T-helper 22 cell (primary cell): ENCODE data around the gene LCN1.
A peak's percentile ranks its signal among the peaks of the same experiment; 100 is the strongest.

Experiments
- DNase-seq: peaks from one replicate; pipeline ENCODE4 v3.0.0-alpha.2; 2020; ENCODE audit warnings: low read depth

Gene LCN1

DNA sequence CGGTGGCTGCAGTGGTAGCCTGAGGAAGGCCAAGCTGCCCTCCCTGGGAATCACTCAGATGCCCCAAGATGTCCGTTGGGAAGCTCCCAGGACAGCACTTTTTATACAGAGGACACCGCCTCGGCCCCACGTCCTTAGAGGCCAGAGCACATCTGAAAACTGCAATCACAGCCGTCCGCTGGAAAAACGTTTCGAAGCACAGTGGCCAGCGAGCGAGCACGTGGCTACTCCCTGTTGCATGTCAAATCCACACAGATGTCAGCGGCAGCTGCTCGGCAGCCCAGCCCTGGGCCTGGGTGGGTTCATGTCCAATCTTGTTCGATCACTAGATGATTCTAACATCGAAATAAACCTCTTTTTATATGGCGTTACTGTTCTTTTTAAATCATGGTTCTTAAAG lies 32.7 kb upstream of the LCN1 start:
- no peak for DNase-seq

GRCh38 chr9:135489188-135489906 lies 31.9 kb upstream of the LCN1 start:
- no peak for DNase-seq

GRCh38 chr9:135490166-135490870 lies 30.9 kb upstream of the LCN1 start:
- no peak for DNase-seq

DNA sequence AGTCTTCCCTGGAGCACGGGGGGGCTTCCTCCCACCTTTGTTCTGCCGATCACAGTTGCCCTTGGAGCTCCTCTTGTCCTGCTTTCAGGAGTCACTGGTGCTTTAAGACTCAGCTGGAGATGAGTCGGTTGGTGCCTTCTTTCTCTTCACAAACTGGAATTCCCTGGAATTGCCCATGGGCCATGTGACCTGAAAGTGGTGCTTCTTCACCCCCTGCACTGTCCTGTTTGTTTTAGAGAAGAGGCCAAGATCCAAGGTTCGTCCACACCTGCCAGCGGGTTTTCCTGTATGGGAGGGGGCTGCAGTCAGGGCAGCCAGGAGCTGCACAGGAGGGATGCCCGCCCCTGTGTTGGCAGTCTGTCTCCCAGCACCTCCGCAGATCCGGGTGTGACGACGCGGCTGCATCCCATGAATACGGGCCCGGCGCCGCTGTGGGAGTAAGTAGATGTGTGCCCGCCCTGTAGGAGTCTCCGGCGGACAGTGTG lies 30.2 kb upstream of the LCN1 start:
- no peak for DNase-seq

DNA sequence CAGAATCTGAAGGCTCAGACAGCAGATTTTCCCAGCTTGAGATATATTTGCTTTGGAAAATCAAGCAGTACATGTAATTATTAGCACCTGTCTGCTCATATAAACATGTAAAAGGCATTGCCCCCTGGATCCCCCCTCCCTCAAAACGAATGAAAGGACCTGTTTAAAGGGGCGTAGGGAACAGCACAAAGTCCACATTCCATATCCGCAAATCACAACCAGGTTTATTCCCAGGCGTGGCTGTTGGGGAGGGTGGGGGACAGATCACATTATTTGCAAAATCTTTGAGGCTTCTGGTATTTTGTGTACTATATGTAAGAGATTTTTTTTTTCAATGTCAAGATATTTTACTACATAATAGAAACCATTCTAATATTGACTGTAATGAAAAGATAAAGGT lies 29.5 kb upstream of the LCN1 start:
- DNase-seq, result no peak

DNA sequence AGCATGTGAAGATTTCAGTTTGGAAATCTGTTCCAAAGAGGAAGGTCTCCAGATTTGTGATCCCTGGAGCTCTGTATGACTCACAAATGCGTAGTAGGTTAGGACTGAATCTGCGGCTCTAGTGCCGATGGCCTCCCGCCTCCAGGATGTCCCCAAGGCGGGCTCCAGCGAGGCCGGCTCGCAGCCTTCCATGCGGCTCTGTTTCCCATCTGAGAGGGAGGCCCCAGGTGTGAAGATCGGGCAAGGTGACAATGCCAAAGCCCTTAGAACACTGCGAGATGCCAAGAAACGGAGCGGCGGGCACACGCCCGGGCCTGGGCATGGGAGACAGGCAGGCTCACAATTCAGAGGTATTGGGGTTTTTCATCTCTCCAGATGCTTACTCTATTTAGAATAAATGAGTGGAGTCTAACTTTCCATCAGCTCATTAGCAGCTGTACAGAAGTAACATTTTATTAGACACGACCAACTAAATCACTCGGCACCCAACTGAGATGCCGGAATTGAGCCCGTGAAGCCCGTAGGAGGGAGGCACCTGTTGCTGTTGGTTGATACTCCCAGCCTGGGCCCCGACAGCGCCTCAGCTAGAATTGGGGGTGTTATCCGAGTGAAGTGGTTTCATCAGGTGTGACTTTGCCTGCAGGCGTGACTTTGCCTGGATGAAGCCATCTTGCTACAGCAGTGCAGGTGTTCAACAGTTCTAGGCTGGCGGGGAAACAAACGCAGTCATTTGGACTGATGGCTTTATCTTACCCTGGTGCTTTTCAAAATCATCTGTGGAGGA lies 28.2 kb upstream of the LCN1 start:
- DNase-seq, result no peak

- DNase-seq, result no peak
Observed at GRCh38 chr9:135494791-135495559, 26.3 kb upstream of the LCN1 start.

GRCh38 chr9:135498381-135499126 lies 22.7 kb upstream of the LCN1 start:
- no peak for DNase-seq

DNA sequence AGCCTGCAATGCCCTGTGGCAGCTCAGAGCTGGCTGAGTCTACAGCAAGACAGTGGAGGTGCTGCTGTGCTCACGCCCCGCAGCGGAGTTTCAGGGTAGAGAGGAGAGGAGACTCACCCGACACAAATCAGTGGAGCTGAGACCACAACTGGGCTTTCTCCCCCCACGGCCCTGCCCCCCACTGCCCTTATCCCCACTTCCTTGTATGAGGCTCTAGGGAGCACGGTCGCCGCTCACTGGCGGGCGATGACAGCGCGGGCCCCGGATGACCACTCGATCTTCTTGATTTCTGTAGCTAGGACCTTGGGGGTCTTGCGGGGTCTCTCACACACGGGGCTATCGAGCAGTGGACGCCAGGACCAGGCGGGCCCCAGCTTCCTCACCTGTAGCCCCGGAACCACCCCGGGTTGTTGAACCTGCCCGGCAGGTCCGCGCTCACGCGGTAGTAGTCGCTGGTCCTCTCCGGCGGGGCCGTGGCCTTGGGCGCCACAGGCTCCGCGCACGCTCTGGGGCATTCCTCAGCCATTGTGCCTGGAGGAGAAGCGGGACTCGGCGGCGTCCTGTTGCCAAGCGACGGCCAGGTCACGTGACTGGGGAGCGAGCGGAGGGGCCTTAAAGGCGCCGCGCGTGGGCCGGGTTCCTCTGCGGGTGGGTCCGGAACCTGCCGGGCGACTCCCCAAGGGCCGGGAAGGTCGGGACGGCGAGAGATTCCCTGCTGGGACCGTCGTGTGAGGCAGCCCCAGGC lies 21.7 kb upstream of the LCN1 start:
- peak; percentile 85 for DNase-seq

- DNase-seq, result no peak
Observed at GRCh38 chr9:135500071-135500524, 21.1 kb upstream of the LCN1 start.

- DNase-seq, result peak; percentile 67
Observed at GRCh38 chr9:135500525-135501260, 20.5 kb upstream of the LCN1 start, which contains the start of gene MRPS2. MRPS2 (plus strand) TSS chr9:135500682; CDS start chr9:135500711, 29 bp downstream.

DNA sequence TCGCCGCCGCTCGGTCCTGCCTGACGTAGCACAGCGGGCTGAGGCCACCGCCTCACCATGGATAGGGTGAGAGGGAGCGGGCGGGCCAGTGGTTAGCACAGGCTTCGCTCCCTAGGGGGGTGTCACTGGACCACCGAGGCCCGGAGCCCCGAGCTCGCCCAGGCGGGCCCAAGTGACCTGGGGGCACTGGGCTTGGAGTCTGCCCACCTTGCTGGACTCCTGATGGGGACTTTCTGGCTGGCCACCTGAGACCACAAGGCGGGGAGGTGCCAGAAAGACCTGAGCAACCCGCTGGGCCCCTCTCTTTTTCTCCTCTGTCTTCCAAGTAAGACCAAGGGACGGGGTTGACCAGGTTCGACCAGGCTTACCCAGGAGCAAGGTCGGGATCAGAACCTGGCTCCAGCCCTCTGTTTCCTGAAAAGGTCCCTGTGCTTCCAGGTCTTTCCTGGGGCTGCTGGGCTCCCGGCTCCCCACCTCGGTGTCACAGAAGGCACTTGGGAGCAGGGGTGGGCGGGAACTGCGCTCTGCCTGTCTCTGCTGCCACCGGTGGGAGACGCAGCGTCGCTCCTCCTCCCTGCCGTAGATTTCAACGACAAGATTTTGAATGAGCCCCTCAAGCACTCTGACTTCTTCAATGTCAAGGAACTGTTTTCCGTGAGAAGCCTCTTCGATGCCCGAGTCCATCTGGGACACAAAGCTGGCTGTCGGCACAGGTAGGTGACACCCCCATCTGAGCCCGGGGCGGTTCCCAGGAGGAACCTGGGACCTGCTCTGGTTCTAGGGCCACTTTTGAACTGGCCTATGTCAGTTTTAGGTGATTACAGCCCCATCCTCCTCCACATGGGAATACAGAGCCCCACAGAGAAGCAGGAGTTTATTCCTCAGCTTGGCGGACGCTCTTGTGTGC lies 19.7 kb upstream of the LCN1 start:
- DNase-seq, result no peak

GRCh38 chr9:135502168-135502872 lies 18.9 kb upstream of the LCN1 start:
- no peak for DNase-seq

- DNase-seq, result no peak
Observed at GRCh38 chr9:135502873-135503321, 18.3 kb upstream of the LCN1 start.

DNA sequence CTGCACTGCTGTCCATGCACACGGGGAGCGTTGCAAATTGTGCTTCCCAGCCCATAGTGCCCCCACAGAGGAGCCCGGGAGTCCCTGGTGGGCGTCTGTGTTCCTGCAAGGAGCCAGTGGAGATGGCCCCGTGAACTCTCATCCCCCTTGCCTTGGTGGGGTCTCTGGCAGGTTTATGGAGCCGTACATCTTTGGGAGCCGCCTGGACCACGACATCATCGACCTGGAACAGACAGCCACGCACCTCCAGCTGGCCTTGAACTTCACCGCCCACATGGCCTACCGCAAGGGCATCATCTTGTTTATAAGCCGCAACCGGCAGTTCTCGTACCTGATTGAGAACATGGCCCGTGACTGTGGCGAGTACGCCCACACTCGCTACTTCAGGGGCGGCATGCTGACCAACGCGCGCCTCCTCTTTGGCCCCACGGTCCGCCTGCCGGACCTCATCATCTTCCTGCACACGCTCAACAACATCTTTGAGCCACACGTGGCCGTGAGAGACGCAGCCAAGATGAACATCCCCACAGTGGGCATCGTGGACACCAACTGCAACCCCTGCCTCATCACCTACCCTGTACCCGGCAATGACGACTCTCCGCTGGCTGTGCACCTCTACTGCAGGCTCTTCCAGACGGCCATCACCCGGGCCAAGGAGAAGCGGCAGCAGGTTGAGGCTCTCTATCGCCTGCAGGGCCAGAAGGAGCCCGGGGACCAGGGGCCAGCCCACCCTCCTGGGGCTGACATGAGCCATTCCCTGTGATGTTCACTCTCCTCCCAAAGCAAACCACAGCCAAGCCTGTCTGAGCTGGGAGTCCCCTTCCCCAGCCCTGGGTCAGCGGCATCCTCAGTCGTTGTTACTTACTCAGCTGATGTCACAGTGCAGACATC lies 17.6 kb upstream of the LCN1 start:
- DNase-seq, result no peak
